DMS153 (cell line): Measurements from ENCODE around the gene ZNF559.
A peak's percentile ranks its signal among the peaks of the same experiment; 100 is the strongest.
"Not testable (repeated sequence)": the region's sequence is repeated elsewhere in the genome, so short reads cannot be mapped to it uniquely, and the experiment has no call there.

ENCODE experiments used
- DNase-seq: peaks from one replicate; lab custom pipeline; 2025; lab: John Stamatoyannopoulos, UW

ZNF559 gene

GRCh38 chr19:9323919-9324583, at the start of gene ZNF559:
ZNF559 (plus strand) TSS chr19:9324179; CDS start chr19:9338550, 14,371 bp downstream.
- peak; percentile 81 for DNase-seq

GRCh38 chr19:9283485-9283884, 40.5 kb upstream of the ZNF559 start:
- not testable (repeated sequence) for DNase-seq

- DNase-seq = no peak
Measured at GRCh38 chr19:9289231-9289884, 34.6 kb upstream of the ZNF559 start.

GRCh38 chr19:9295411-9295849, 28.5 kb upstream of the ZNF559 start:
- no peak for DNase-seq

GRCh38 chr19:9296336-9296735, 27.6 kb upstream of the ZNF559 start:
- no peak for DNase-seq

- DNase-seq = no peak
Measured at GRCh38 chr19:9306443-9306842, 17.5 kb upstream of the ZNF559 start.

- no peak for DNase-seq
Measured at GRCh38 chr19:9308091-9308770, 15.7 kb upstream of the ZNF559 start.

GRCh38 chr19:9309139-9309973, 14.6 kb upstream of the ZNF559 start, which contains the start of gene ZNF699:
ZNF699 (minus strand) TSS chr19:9309838; CDS start chr19:9305119, 4,719 bp downstream.
- peak; percentile 86 for DNase-seq

- peak; percentile 85 for DNase-seq
Measured at GRCh38 chr19:9309974-9310446, 14.0 kb upstream of the ZNF559 start.

GRCh38 chr19:9313756-9314155, 10.2 kb upstream of the ZNF559 start:
- DNase-seq = no peak

- DNase-seq = no peak
Measured at GRCh38 chr19:9321338-9321737, 2.6 kb upstream of the ZNF559 start.

- not testable (repeated sequence) for DNase-seq
Measured at GRCh38 chr19:9321756-9322155, 2.2 kb upstream of the ZNF559 start.

GRCh38 chr19:9322201-9322600, 1.8 kb upstream of the ZNF559 start:
- not testable (repeated sequence) for DNase-seq

- DNase-seq = peak; percentile 67
Measured at GRCh38 chr19:9323557-9323918, 441 bp upstream of the ZNF559 start.

GRCh38 chr19:9324584-9324962, 594 bp downstream of the ZNF559 start:
- no peak for DNase-seq

- no peak for DNase-seq
Measured at GRCh38 chr19:9329999-9330398, 6.0 kb downstream of the ZNF559 start.

- no peak for DNase-seq
Measured at GRCh38 chr19:9342610-9343304, 18.8 kb downstream of the ZNF559 start.

- no peak for DNase-seq
Measured at GRCh38 chr19:9345005-9345404, 21.0 kb downstream of the ZNF559 start.

- DNase-seq = no peak
Measured at GRCh38 chr19:9348253-9348652, 24.3 kb downstream of the ZNF559 start.

- DNase-seq = no peak
Measured at GRCh38 chr19:9348671-9349070, 24.7 kb downstream of the ZNF559 start.

GRCh38 chr19:9352505-9352904, 28.5 kb downstream of the ZNF559 start:
- DNase-seq = no peak
